Psoas muscle (tissue), 8 donors: ENCODE data around the gene ENO1. TPM values are rescaled to one million over a fixed set of nuclear protein-coding genes. Genes with fewer than 3 reads are reported as not detected.
"Not testable (repeated sequence)": the region's sequence is repeated elsewhere in the genome, so short reads cannot be mapped to it uniquely, and the experiment has no call there.

Experiments used
- ATAC-seq, 4 donors: fragments of 200-7000 bp; cut with Tn5 transposase; one replicate each; pipeline ENCODE4 v1.9.1; 2020; ENCODE audit warnings: moderate library complexity in 3 of 4, mild to moderate bottlenecking in 2 of 4
- DNase-seq, 2 donors: peaks; one replicate each; pipeline ENCODE4 v3.0.0-alpha.2; 2020
- H3K27ac ChIP-seq: fragments of 200-600 bp; one replicate; pipeline ENCODE4 v1.8.0; 2022
- H3K27me3 ChIP-seq, 3 donors: fragments of 200-600 bp in 1 of 3; one replicate each; pipeline versions ENCODE4 v1.6.1 to v1.8.0; 2013 to 2022; ENCODE audit warnings: low read length in 2 of 3, mild to moderate bottlenecking in 2 of 3, moderate library complexity in 1 of 3; ENCODE audit not compliant: insufficient read depth in 3 of 3
- H3K36me3 ChIP-seq, 2 donors: fragments of 200-600 bp in 1 of 2; one replicate each; pipeline versions ENCODE4 v1.6.1 to v1.8.0; 2013 to 2022; ENCODE audit warnings: low read depth in 1 of 2, mild to moderate bottlenecking in 1 of 2, moderate library complexity in 1 of 2; ENCODE audit not compliant: insufficient read depth in 1 of 2
- H3K4me1 ChIP-seq: fragments of 200-600 bp; one replicate; pipeline ENCODE4 v1.8.0; 2022
- H3K4me3 ChIP-seq: fragments of 200-600 bp; one replicate; pipeline ENCODE4 v1.8.0; 2022; ENCODE audit warnings: mild to moderate bottlenecking
- H3K9me3 ChIP-seq: fragments of 200-600 bp; one replicate; pipeline ENCODE4 v1.8.0; 2022
- WGBS, 3 donors: extraction: QIAGEN DNeasy Blood & Tissue Kit; methylation state at CpG; one replicate each; pipeline versions ENCODE4 v1.1.6 to v1.1.7; 2013; 5-methylcytosine and 5-hydroxymethylcytosine counted together
- intact Hi-C, 2 donors: fragments of 100-400 bp; cut with DNase I; formaldehyde crosslinking; loops; one replicate each; pipeline versions ENCODE4 v1.11.0 to v1.14.2; 2022
- polyA plus RNA-seq, 3 donors: library from polyadenylated mRNA; stranded (reverse); fragments of 200-250 nt; gene quantifications; one replicate each; pipeline ENCODE4 v1.2.3, GENCODE V29; 2013
- total RNA-seq, 4 donors: library from RNA; stranded (reverse); fragmentation: NEBNext Ultra II Directional in 2 of 4; extraction: Animal tissue kit (Norgen Biotek cat#: 25700) in 2 of 4; gene quantifications; one replicate each; pipeline versions ENCODE4 v1.2.1 to v1.2.4, GENCODE V29; 2021 to 2023
- TF ChIP-seq, protein P1 (sequence below): fragments of 200-600 bp; IDR thresholded peaks from one replicate; pipeline ENCODE4 v1.8.0; 2022; ENCODE audit warnings: antibody characterized with exemption
- donor health status: healthy with polysubstance abuse.
- donor health status: DM: no; HTN: no; CAD: no; lungs with moderate emphysema.
- donor health status: Bipolar disorder and iron deficiency.
- donor health status: healthy.
- donor health status: DM: yes; HTN: yes; CAD: no.
- donor health status: DM: no; HTN: no; CAD: no.
- donor health status: DM: no; HTN: no; CAD: no.
- donor health status: DM: yes; HTN: yes; CAD: no.

The ENO1 gene
- total and polyA plus RNA-seq, 7 donors = 83.8 to 489 (median 191) TPM

- ATAC-seq (no peak), DNase-seq (no peak)
- no peaks in the 10 kb centered on the region for H3K9me3 ChIP-seq
- H3K27me3 ChIP-seq = no peaks in the 10 kb centered on the region
- peaks cover 4% of the 10 kb centered on the region for H3K4me1 ChIP-seq
- TF ChIP-seq, protein P1, sequence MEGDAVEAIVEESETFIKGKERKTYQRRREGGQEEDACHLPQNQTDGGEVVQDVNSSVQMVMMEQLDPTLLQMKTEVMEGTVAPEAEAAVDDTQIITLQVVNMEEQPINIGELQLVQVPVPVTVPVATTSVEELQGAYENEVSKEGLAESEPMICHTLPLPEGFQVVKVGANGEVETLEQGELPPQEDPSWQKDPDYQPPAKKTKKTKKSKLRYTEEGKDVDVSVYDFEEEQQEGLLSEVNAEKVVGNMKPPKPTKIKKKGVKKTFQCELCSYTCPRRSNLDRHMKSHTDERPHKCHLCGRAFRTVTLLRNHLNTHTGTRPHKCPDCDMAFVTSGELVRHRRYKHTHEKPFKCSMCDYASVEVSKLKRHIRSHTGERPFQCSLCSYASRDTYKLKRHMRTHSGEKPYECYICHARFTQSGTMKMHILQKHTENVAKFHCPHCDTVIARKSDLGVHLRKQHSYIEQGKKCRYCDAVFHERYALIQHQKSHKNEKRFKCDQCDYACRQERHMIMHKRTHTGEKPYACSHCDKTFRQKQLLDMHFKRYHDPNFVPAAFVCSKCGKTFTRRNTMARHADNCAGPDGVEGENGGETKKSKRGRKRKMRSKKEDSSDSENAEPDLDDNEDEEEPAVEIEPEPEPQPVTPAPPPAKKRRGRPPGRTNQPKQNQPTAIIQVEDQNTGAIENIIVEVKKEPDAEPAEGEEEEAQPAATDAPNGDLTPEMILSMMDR = no peak
- intact Hi-C loops = no loop called here
- H3K4me3 ChIP-seq = no peak overlapping the region
- H3K36me3 ChIP-seq = no peaks in the 10 kb centered on the region
- WGBS, 3 donors = 76 to 79% (median 79%) methylated on average over 9 of the region's 9 CpGs
- H3K27ac ChIP-seq = no peak overlapping the region
Measured at GRCh38 chr1:8905582-8906191, 27.2 kb upstream of the ENO1 start.

GRCh38 chr1:8903908-8904650, 25.6 kb upstream of the ENO1 start:
- Histone ChIP-seq H3K27ac (no peak overlapping the region), H3K36me3 (no peaks in the 10 kb centered on the region), H3K4me1 (peaks cover 4% of the 10 kb centered on the region), H3K4me3 (no peak overlapping the region), H3K27me3 (no peaks in the 10 kb centered on the region), H3K9me3 (no peaks in the 10 kb centered on the region)
- intact Hi-C loops = no loop called here
- ATAC-seq (peak in 3 of 4 donors; percentile 44 to 67 (median 62)), DNase-seq (peak in 1 of 2 donors; percentile 46)
- TF ChIP-seq, protein P1 = no peak
- WGBS, 3 donors = 52 to 59% (median 52%) methylated on average over 6 of the region's 6 CpGs

GRCh38 chr1:8903410-8903809, 24.9 kb upstream of the ENO1 start:
- Histone ChIP-seq H3K4me1 (peaks cover 4% of the 10 kb centered on the region), H3K27me3 (no peaks in the 10 kb centered on the region), H3K36me3 (no peaks in the 10 kb centered on the region), H3K4me3 (no peak overlapping the region), H3K9me3 (no peaks in the 10 kb centered on the region), H3K27ac (no peak overlapping the region)
- intact Hi-C loops = no loop called here
- ATAC-seq = peak in 2 of 4 donors; percentile 68 to 73
- WGBS, 3 donors = 94% methylated on average over 6 of the region's 6 CpGs
- no peak for DNase-seq
- TF ChIP-seq, protein P1 = no peak

DNA sequence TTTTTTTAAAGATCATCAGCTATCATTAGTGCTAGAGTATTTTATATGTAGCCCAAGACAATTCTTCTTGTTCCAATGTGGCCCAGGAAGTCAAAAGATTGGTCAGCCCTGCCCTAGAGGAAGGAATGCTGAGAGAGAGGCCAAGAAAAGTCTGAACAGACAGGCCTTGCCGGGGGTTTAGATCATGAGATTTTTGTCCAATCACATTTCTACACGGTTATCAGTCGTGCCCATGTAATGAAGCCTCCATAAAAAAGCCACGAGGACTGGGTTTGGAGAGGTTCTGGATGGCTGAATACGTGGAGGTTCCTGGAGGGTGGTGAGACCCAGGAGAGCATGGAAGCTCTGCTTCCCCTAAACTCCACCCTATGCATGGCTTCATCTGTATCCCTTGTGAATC, 24.3 kb upstream of the ENO1 start:
- 51 to 70% (median 55%) methylated on average over 5 of the region's 5 CpGs for WGBS, 3 donors
- DNase-seq (no peak), ATAC-seq (peak in 1 of 4 donors; percentile 22)
- intact Hi-C loops = no loop called here
- Histone ChIP-seq H3K4me3 (no peak overlapping the region), H3K27me3 (no peaks in the 10 kb centered on the region), H3K36me3 (no peaks in the 10 kb centered on the region), H3K27ac (no peak overlapping the region), H3K9me3 (no peaks in the 10 kb centered on the region), H3K4me1 (peaks cover 4% of the 10 kb centered on the region)
- TF ChIP-seq, protein P1 = no peak

DNA sequence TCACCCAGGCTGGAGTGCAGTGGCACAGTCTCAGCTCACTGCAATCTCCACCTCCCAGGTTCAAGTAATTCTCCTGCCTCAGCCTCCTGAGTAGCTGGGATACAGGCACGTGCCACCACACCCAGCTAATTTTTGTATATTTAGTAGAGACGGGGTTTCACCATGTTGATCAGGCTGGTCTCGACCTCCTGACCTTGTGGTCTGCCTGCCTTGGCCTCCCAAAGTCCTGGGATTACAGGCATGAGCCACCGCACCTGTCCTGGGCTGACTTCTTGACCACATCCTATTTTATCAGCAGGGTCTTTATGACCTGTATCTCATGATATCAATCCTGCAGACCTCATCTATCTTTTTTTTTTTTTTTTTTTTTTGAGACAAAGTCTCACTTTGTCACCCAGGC, 22.2 kb upstream of the ENO1 start:
- H3K36me3 ChIP-seq, H3K4me1 ChIP-seq, ATAC-seq, H3K27me3 ChIP-seq, H3K9me3 ChIP-seq, H3K27ac ChIP-seq, DNase-seq, intact Hi-C loops, H3K4me3 ChIP-seq: not testable (repeated sequence)
- 83 to 96% (median 95%) methylated on average over 4 of the region's 4 CpGs for WGBS, 3 donors
